GM23338 (cell line): ENCODE data around the gene IRS1. TPM values are rescaled to one million over a fixed set of nuclear protein-coding genes. Genes with fewer than 3 reads are reported as not detected.

Experiments
- ATAC-seq: fragments of 200-7000 bp; cut with Tn5 transposase; 3 replicates; pipeline ENCODE4 v1.9.1; 2020
- DNase-seq: peaks from one replicate; pipeline ENCODE4 v3.0.0-alpha.2; 2015; ENCODE audit warnings: low spot score
- H2AFZ ChIP-seq: fragments of 200-600 bp; sonication (generic); 2 replicates; pipeline ENCODE4 v1.8.0; 2016; ENCODE audit warnings: antibody characterized with exemption, mild to moderate bottlenecking, moderate library complexity
- H3F3A ChIP-seq: fragments of 200-600 bp; sonication (generic); replicated peaks from 2 replicates; pipeline ENCODE4 v1.8.0; 2017; ENCODE audit warnings: antibody characterized with exemption, mixed run types, low read depth
- H3K27ac ChIP-seq: fragments of 200-600 bp; sonication (generic); 2 replicates; pipeline ENCODE4 v1.6.1; 2016; ENCODE audit warnings: low read depth
- H3K27me3 ChIP-seq: fragments of 200-600 bp; sonication (generic); 2 replicates; pipeline ENCODE4 v1.8.0; 2016; ENCODE audit warnings: mild to moderate bottlenecking, mixed run types, moderate library complexity; ENCODE audit not compliant: insufficient read depth
- H3K36me3 ChIP-seq: fragments of 200-600 bp; sonication (generic); 2 replicates; pipeline ENCODE4 v1.8.0; 2016; ENCODE audit warnings: mild to moderate bottlenecking; ENCODE audit not compliant: insufficient read depth
- H3K4me1 ChIP-seq: fragments of 200-600 bp; sonication (generic); 2 replicates; pipeline ENCODE4 v1.8.0; 2016; ENCODE audit warnings: mild to moderate bottlenecking, moderate library complexity; ENCODE audit not compliant: insufficient read depth
- H3K4me2 ChIP-seq: fragments of 200-600 bp; sonication (generic); 2 replicates; pipeline ENCODE4 v1.7.1; 2017; ENCODE audit warnings: mixed run types
- H3K4me3 ChIP-seq: fragments of 200-600 bp; sonication (generic); 2 replicates; pipeline ENCODE4 v1.6.1; 2016; ENCODE audit warnings: mixed run types
- H3K79me2 ChIP-seq: fragments of 200-600 bp; sonication (generic); replicated peaks from 2 replicates; pipeline ENCODE4 v1.8.0; 2017; ENCODE audit warnings: mild to moderate bottlenecking; ENCODE audit not compliant: insufficient read depth
- H3K9me2 ChIP-seq: fragments of 200-600 bp; sonication (generic); 2 replicates; pipeline ENCODE4 v1.8.0; 2017; ENCODE audit not compliant: insufficient read depth
- H4K20me1 ChIP-seq: fragments of 200-600 bp; sonication (generic); replicated peaks from 2 replicates; pipeline ENCODE4 v1.8.0; 2017; ENCODE audit warnings: mild to moderate bottlenecking; ENCODE audit not compliant: insufficient read depth
- H3K27ac Mint-ChIP-seq: 2 replicates; pipeline ENCODE4 v1.8.0; 2020; ENCODE audit warnings: inconsistent platforms, mild to moderate bottlenecking, moderate library complexity, mixed read lengths
- H3K27me3 Mint-ChIP-seq: 3 replicates; pipeline ENCODE4 v1.8.0; 2022; ENCODE audit warnings: low read depth, mild to moderate bottlenecking, moderate library complexity, mixed read lengths, inconsistent platforms; ENCODE audit not compliant: insufficient read depth, poor library complexity
- H3K36me3 Mint-ChIP-seq: 3 replicates; pipeline ENCODE4 v1.8.0; 2021; ENCODE audit warnings: low read depth, mild to moderate bottlenecking, inconsistent platforms, moderate library complexity, mixed read lengths
- H3K4me1 Mint-ChIP-seq: 3 replicates; pipeline ENCODE4 v1.8.0; 2020; ENCODE audit warnings: mild to moderate bottlenecking, inconsistent platforms, mixed read lengths
- H3K4me3 Mint-ChIP-seq: 3 replicates; pipeline ENCODE4 v1.8.0; 2021; ENCODE audit warnings: moderate library complexity, mild to moderate bottlenecking, inconsistent platforms, mixed read lengths
- H3K9me3 Mint-ChIP-seq: 3 replicates; pipeline ENCODE4 v1.8.0; 2020; ENCODE audit warnings: moderate library complexity, mild to moderate bottlenecking, inconsistent platforms, mixed read lengths
- CREB1 ChIP-seq: fragments of 250-450 bp; sonication (Bioruptor Pico); IDR thresholded peaks from 2 replicates; pipeline ENCODE4 v1.5.0; 2020; ENCODE audit warnings: low read depth, mild to moderate bottlenecking, moderate library complexity
- EZH2 ChIP-seq: fragments of 200-600 bp; sonication (generic); IDR thresholded peaks from one replicate; pipeline ENCODE4 v1.8.0; 2017; ENCODE audit warnings: antibody characterized with exemption, mild to moderate bottlenecking, low read depth; ENCODE audit not compliant: unreplicated experiment
- EZH2phosphoT487 ChIP-seq: fragments of 200-600 bp; sonication (generic); IDR thresholded peaks from one replicate; pipeline ENCODE4 v1.8.1; 2018; ENCODE audit warnings: antibody characterized with exemption; ENCODE audit not compliant: unreplicated experiment
- JUNB ChIP-seq: IDR thresholded peaks from one replicate; pipeline ENCODE4 v1.6.1; 2016; ENCODE audit warnings: antibody characterized with exemption; ENCODE audit not compliant: unreplicated experiment
- NANOG ChIP-seq: IDR thresholded peaks from 2 replicates; pipeline ENCODE4 v1.6.1; 2016; ENCODE audit warnings: antibody characterized with exemption, borderline replicate concordance
- POLR2AphosphoS5 ChIP-seq: IDR thresholded peaks from 2 replicates; pipeline ENCODE4 v1.6.1; 2016; ENCODE audit warnings: antibody characterized with exemption, low read depth
- STAT1 ChIP-seq: IDR thresholded peaks from one replicate; pipeline ENCODE4 v1.6.1; 2016; ENCODE audit warnings: antibody characterized with exemption; ENCODE audit not compliant: unreplicated experiment
- ZNF114 ChIP-seq: fragments of 250-450 bp; sonication (Bioruptor Pico); IDR thresholded peaks from 2 replicates; pipeline ENCODE4 v1.5.0; 2020; ENCODE audit warnings: mild to moderate bottlenecking, moderate library complexity
- ZNF331 ChIP-seq: fragments of 250-450 bp; sonication (Bioruptor Pico); IDR thresholded peaks from 2 replicates; pipeline ENCODE4 v1.5.0; 2020; ENCODE audit warnings: low read depth, mild to moderate bottlenecking, moderate library complexity
- ZNF462 ChIP-seq: fragments of 250-450 bp; sonication (Bioruptor Pico); IDR thresholded peaks from 2 replicates; pipeline ENCODE4 v1.5.0; 2020; ENCODE audit warnings: mild to moderate bottlenecking, moderate library complexity
- polyA plus RNA-seq: library from polyadenylated mRNA; unstranded; fragments of >200 nt; fragmentation: Nextera tagmentation; extraction: Ambion mirVana; gene quantifications from 2 replicates; pipeline ENCODE4 v1.2.1, GENCODE V29; 2016
- total RNA-seq: library from RNA; depleted of rRNA; stranded (reverse); fragments of >200 nt; shearing (Covaris generic); gene quantifications from 2 replicates; pipeline ENCODE4 v1.2.3, GENCODE V29; 2014
- TF ChIP-seq, protein P1 (sequence below), 2 experiments: fragments of 200-600 bp in 1 of 2; sonication (generic) in 1 of 2; conservative IDR thresholded peaks; 2 replicates each; pipeline versions ENCODE4 v1.5.1 to v1.6.1; 2016 to 2017; ENCODE audit warnings: antibody characterized with exemption in 2 of 2, low read depth in 2 of 2, mild to moderate bottlenecking in 2 of 2, moderate library complexity in 1 of 2
- TF ChIP-seq, protein P2 (sequence below): IDR thresholded peaks from one replicate; pipeline ENCODE4 v1.6.1; 2018; ENCODE audit warnings: antibody characterized with exemption; ENCODE audit not compliant: unreplicated experiment
- TF ChIP-seq, protein P3 (sequence below): IDR thresholded peaks from 2 replicates; pipeline ENCODE4 v1.6.1; 2016; ENCODE audit warnings: antibody characterized with exemption

The IRS1 gene
- total and polyA plus RNA-seq, 2 experiments from 2014 or later = 6.9 to 26.2 TPM

- peaks cover 32% of the 10 kb centered on the region for H3K4me1 ChIP-seq
- no peak overlapping the region for H2AFZ ChIP-seq
- H3K79me2 ChIP-seq = peaks cover 75% of the 10 kb centered on the region
- no peaks in the 10 kb centered on the region for H3F3A ChIP-seq
- H4K20me1 ChIP-seq = no peaks in the 10 kb centered on the region
- no peak overlapping the region for H3K4me2 ChIP-seq
- DNase-seq (no peak), ATAC-seq (no peak)
- Mint-ChIP-seq H3K9me3 (peaks cover 19% of the 10 kb centered on the region), H3K27me3 (no peaks in the 10 kb centered on the region), H3K4me3 (no peak overlapping the region), H3K36me3 (peaks cover 46% of the 10 kb centered on the region), H3K27ac (no peak overlapping the region), H3K4me1 (peaks cover 21% of the 10 kb centered on the region)
- no peaks in the 10 kb centered on the region for H3K36me3 ChIP-seq
- H3K27me3 ChIP-seq = no peaks in the 10 kb centered on the region
- H3K9me2 ChIP-seq = peaks cover 8% of the 10 kb centered on the region; the same call in 1 of the 2 replicates
- H3K4me3 ChIP-seq = no peak overlapping the region
- no peak for TF ChIP-seq POLR2AphosphoS5
- TF ChIP-seq ZNF462 (CRISPR knock-in tag) = no peak
- TF ChIP-seq, protein P1, sequence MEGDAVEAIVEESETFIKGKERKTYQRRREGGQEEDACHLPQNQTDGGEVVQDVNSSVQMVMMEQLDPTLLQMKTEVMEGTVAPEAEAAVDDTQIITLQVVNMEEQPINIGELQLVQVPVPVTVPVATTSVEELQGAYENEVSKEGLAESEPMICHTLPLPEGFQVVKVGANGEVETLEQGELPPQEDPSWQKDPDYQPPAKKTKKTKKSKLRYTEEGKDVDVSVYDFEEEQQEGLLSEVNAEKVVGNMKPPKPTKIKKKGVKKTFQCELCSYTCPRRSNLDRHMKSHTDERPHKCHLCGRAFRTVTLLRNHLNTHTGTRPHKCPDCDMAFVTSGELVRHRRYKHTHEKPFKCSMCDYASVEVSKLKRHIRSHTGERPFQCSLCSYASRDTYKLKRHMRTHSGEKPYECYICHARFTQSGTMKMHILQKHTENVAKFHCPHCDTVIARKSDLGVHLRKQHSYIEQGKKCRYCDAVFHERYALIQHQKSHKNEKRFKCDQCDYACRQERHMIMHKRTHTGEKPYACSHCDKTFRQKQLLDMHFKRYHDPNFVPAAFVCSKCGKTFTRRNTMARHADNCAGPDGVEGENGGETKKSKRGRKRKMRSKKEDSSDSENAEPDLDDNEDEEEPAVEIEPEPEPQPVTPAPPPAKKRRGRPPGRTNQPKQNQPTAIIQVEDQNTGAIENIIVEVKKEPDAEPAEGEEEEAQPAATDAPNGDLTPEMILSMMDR (conservative IDR thresholded peaks at IDR 0.05; ENCODE audit: low read depth in 2 of 2) = no peak
- TF ChIP-seq EZH2phosphoT487 = no peak
- no peak for TF ChIP-seq EZH2
- TF ChIP-seq, protein P2, sequence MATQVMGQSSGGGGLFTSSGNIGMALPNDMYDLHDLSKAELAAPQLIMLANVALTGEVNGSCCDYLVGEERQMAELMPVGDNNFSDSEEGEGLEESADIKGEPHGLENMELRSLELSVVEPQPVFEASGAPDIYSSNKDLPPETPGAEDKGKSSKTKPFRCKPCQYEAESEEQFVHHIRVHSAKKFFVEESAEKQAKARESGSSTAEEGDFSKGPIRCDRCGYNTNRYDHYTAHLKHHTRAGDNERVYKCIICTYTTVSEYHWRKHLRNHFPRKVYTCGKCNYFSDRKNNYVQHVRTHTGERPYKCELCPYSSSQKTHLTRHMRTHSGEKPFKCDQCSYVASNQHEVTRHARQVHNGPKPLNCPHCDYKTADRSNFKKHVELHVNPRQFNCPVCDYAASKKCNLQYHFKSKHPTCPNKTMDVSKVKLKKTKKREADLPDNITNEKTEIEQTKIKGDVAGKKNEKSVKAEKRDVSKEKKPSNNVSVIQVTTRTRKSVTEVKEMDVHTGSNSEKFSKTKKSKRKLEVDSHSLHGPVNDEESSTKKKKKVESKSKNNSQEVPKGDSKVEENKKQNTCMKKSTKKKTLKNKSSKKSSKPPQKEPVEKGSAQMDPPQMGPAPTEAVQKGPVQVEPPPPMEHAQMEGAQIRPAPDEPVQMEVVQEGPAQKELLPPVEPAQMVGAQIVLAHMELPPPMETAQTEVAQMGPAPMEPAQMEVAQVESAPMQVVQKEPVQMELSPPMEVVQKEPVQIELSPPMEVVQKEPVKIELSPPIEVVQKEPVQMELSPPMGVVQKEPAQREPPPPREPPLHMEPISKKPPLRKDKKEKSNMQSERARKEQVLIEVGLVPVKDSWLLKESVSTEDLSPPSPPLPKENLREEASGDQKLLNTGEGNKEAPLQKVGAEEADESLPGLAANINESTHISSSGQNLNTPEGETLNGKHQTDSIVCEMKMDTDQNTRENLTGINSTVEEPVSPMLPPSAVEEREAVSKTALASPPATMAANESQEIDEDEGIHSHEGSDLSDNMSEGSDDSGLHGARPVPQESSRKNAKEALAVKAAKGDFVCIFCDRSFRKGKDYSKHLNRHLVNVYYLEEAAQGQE = no peak
- TF ChIP-seq CREB1 = no peak
- no peak for TF ChIP-seq NANOG
- TF ChIP-seq STAT1 = no peak
- no peak for TF ChIP-seq JUNB
- TF ChIP-seq, protein P3, sequence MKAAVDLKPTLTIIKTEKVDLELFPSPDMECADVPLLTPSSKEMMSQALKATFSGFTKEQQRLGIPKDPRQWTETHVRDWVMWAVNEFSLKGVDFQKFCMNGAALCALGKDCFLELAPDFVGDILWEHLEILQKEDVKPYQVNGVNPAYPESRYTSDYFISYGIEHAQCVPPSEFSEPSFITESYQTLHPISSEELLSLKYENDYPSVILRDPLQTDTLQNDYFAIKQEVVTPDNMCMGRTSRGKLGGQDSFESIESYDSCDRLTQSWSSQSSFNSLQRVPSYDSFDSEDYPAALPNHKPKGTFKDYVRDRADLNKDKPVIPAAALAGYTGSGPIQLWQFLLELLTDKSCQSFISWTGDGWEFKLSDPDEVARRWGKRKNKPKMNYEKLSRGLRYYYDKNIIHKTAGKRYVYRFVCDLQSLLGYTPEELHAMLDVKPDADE = no peak
- no peak for TF ChIP-seq ZNF114
- no peak for TF ChIP-seq ZNF331 (CRISPR knock-in tag)
- no peak overlapping the region for H3K27ac ChIP-seq
Observed at GRCh38 chr2:226776104-226776503, 23.5 kb downstream of the IRS1 start.
